ENCODE results near the gene GPATCH8. TPM values are rescaled to one million over a fixed set of nuclear protein-coding genes. Genes with fewer than 3 reads are reported as not detected.
A peak's percentile ranks its signal among the peaks of the same experiment; 100 is the strongest.

Gene GPATCH8
- 22.3 and 23.2 TPM in 2 replicates for total RNA-seq (2014; rRNA removed; shearing (Covaris generic); ENCODE audit: low replicate concordance)

DNA sequence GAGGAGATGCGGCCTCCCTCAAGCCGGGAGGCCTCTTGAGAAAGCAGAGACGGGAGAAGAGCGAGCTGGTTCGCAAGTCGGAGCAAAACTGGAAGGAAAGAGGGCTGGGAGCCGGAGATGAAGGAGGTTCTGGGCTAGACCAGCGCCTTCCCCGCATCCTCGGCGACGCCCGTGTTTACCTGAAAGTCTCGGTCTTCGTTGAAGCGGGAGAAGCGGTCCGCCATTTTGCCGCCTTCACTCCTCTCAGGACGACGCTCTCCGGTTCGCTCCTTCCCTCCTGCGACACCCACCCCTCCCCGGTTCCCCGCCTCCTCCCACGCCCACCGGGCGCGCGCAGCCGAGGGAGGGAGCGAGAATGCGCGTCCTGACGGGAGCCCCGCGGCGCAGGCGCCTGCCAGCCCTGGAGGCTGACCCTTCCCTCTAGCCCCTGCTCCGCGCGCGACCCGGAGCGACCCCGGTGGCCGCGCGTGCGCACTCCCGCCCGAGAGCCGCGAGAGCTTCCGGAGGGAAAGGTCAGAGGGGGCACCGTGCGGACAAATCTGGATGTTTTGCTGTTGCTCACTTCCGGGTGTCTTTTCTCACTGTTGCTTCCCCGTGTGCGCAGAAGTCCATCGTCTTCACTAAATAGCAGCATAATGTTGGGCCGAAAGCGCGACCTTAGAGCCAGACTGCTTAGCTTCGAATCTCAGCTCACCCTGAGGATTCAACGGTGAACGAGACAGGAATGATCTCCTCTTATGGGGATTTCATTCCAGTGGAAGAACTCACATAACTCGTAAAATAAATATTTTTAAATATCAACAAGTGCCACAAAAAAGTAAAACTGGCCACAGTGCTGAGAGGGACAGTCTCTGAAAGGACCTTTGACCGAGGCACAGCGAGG, at the start of gene GPATCH8:
TSS of gene GPATCH8 (minus strand) at position 260 of the 883 bp plus-strand sequence. CDS start at position 224, 36 bp downstream.
- peak within 1 kb of the TSS; percentile 73 for H3K27ac ChIP-seq (ENCODE audit: low read length)
- peak within 1 kb of the TSS; percentile 55; the same call in 1 of the 2 replicates for H2AFZ ChIP-seq (ENCODE audit: low read length)
- peak within 1 kb of the TSS; percentile 75 for H3K4me3 ChIP-seq (ENCODE audit: low read length)
- peak within 1 kb of the TSS; percentile 92 for H3K9ac ChIP-seq (ENCODE audit: low read length)
- peaks cover 13% of the 10 kb centered on the region; the same call in 1 of the 2 replicates for H3K36me3 ChIP-seq (ENCODE audit: insufficient read depth, low read length)
- peaks cover 54% of the 10 kb centered on the region for H3K79me2 ChIP-seq (ENCODE audit: low read length)
- no peaks in the 10 kb centered on the region for H3K27me3 ChIP-seq (ENCODE audit: low read length)
- peak; percentile 98 for DNase-seq
- peaks cover 33% of the 10 kb centered on the region for H3K4me1 ChIP-seq (ENCODE audit: low read length)
- peak within 1 kb of the TSS; percentile 97 for H3K4me2 ChIP-seq (ENCODE audit: low read depth, low read length, poor library complexity, severe bottlenecking)
- peaks cover 10% of the 10 kb centered on the region; the same call in 1 of the 2 replicates for H4K20me1 ChIP-seq (ENCODE audit: insufficient read depth, low read depth, low read length)
- no peaks in the 10 kb centered on the region for H3K9me3 ChIP-seq (ENCODE audit: low read length)
- H3K9me2 ChIP-seq (replicated peaks; ENCODE audit: insufficient read depth, low read length), result no peaks in the 10 kb centered on the region

DNA sequence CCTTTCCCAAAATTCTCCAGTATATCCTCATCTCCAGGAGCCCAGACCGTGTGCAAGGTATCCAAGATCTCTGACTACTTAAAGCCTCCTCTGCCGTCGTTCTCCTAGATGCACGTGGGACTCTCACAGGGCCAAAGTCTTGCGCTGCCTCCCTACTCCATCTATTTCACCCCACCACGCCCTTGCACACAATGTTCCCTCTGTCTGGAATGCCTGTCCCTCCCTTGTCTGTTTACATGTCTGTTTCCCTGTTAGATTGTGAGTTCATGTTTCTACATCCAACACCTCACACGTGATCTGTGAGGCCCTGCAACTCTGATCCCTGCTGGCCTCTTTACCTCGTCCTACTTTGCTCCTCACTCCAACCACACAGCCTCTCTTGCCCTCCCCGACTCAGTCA, 49.2 kb upstream of the GPATCH8 start:
- Histone ChIP-seq H3K79me2 (ENCODE audit: low read length) (no peaks in the 10 kb centered on the region), H3K27me3 (ENCODE audit: low read length) (no peaks in the 10 kb centered on the region), H3K4me1 (ENCODE audit: low read length) (peaks cover 17% of the 10 kb centered on the region), H2AFZ (ENCODE audit: low read length) (no peak overlapping the region), H3K4me3 (ENCODE audit: low read length) (no peak overlapping the region), H3K36me3 (ENCODE audit: insufficient read depth, low read length) (no peaks in the 10 kb centered on the region), H3K4me2 (ENCODE audit: low read depth, low read length, poor library complexity, severe bottlenecking) (no peak overlapping the region), H4K20me1 (ENCODE audit: insufficient read depth, low read depth, low read length) (no peaks in the 10 kb centered on the region), H3K27ac (ENCODE audit: low read length) (no peak overlapping the region), H3K9me2 (replicated peaks; ENCODE audit: insufficient read depth, low read length) (no peaks in the 10 kb centered on the region), H3K9ac (ENCODE audit: low read length) (no peak overlapping the region), H3K9me3 (ENCODE audit: low read length) (no peaks in the 10 kb centered on the region)
- DNase-seq, result no peak

DNA sequence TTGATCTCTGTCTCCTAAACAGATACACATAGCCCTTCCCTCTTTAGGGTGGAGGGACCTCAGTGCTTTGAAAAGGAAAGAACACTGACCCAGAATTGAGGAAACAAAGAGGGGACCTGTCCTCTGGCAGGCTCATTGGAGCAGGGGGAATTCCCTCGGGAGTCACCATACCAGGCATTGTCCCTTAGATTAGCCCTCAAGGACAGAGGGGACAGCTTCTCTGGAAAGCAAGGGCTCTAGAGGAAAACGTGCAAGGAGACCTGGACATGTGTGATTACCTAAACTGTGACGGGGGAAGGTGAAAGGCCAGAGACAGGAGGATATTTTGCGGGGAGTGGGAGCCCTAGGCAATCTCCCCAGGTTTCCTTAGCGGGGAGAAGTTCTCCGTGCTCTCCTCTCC, 46.5 kb upstream of the GPATCH8 start:
- DNase-seq, result no peak
- H3K9me3 ChIP-seq (ENCODE audit: low read length), result no peaks in the 10 kb centered on the region
- no peak overlapping the region for H2AFZ ChIP-seq (ENCODE audit: low read length)
- no peaks in the 10 kb centered on the region for H3K36me3 ChIP-seq (ENCODE audit: insufficient read depth, low read length)
- no peak overlapping the region for H3K9ac ChIP-seq (ENCODE audit: low read length)
- H3K27ac ChIP-seq (ENCODE audit: low read length), result no peak overlapping the region
- no peak overlapping the region for H3K4me2 ChIP-seq (ENCODE audit: low read depth, low read length, poor library complexity, severe bottlenecking)
- H3K9me2 ChIP-seq (replicated peaks; ENCODE audit: insufficient read depth, low read length), result no peaks in the 10 kb centered on the region
- H4K20me1 ChIP-seq (ENCODE audit: insufficient read depth, low read depth, low read length), result no peaks in the 10 kb centered on the region
- no peaks in the 10 kb centered on the region for H3K27me3 ChIP-seq (ENCODE audit: low read length)
- H3K79me2 ChIP-seq (ENCODE audit: low read length), result no peaks in the 10 kb centered on the region
- no peak overlapping the region for H3K4me3 ChIP-seq (ENCODE audit: low read length)
- H3K4me1 ChIP-seq (ENCODE audit: low read length), result no peaks in the 10 kb centered on the region

DNA sequence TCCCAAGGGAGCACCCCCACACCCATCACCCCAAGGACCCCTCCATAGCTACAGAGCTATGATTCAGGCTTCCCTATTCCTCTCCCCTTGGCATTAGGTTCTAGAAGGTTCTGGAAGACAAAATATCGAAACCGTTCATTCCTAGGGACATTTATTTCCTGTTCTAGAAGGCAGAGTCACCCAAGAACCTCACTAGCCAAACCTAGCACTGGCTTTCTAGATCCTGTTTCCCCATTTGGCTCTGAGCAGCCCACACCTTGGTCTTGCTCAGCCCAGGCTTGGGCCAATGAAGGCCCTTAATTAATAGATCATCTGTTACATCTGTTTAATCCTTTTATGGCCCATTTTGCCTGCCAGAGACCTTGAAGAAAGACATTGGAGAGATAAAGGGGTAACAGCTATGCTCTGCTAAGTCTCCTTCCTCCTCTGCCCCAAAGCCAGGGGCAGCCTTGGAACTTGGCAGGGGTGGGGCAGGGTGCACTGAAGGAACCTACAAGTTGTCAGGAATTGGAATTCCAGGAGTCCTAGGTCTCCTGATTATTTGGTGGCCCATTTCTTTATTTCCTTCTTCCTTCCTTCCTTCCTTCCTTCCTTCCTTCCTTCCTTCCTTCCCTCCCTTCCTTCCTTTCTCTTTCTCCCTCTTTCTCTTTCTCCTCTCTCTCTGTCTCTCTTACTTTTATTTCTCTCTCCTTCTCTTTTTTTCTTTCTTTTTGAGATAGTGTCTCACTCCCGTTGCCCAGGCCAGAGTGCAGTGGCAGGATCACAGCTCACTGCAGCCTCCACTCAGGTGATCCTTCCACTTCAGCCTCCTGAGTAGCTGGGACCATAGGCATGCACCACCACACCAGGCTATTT, 45.4 kb upstream of the GPATCH8 start:
- H3K4me3 ChIP-seq (ENCODE audit: low read length), result no peak overlapping the region
- H3K4me1 ChIP-seq (ENCODE audit: low read length), result no peaks in the 10 kb centered on the region
- H3K27me3 ChIP-seq (ENCODE audit: low read length), result no peaks in the 10 kb centered on the region
- H3K27ac ChIP-seq (ENCODE audit: low read length), result no peak overlapping the region
- H3K79me2 ChIP-seq (ENCODE audit: low read length), result no peaks in the 10 kb centered on the region
- H3K4me2 ChIP-seq (ENCODE audit: low read depth, low read length, poor library complexity, severe bottlenecking), result no peak overlapping the region
- H2AFZ ChIP-seq (ENCODE audit: low read length), result no peak overlapping the region
- no peaks in the 10 kb centered on the region for H3K9me3 ChIP-seq (ENCODE audit: low read length)
- H3K36me3 ChIP-seq (ENCODE audit: insufficient read depth, low read length), result no peaks in the 10 kb centered on the region
- no peak overlapping the region for H3K9ac ChIP-seq (ENCODE audit: low read length)
- no peak for DNase-seq
- no peaks in the 10 kb centered on the region for H4K20me1 ChIP-seq (ENCODE audit: insufficient read depth, low read depth, low read length)
- no peaks in the 10 kb centered on the region for H3K9me2 ChIP-seq (replicated peaks; ENCODE audit: insufficient read depth, low read length)

DNA sequence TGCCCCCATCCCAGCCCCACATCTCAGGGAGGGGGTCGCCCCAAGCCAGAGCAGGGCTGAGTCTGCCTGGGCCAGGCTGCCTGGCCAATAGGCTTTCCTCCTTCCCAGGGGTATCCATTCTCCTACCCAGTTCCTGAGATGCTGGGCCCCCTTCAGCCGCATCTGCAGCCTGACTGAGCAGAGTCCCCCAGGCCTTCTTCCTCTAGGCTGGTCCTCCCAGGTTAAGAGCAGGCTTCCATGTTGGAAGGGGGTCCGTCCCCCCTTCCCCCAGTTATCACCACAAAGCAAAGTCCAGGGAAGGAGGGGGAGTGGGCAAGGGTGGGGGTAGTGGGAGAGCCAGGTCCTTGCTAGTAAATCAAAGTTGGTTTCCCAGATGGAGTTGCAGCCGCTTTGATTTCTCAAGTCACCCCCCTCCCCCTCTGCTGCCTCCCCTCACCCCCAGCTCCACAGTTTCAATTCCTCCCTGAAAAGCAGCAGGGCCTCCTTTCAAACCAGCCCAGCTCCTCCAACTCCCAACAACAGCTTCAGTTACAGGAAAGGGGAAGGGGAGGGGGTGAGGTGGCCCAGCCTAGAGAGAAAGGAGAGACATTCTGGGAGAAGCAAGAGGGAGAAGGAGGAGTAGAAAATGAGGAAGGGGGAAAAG, 44.5 kb upstream of the GPATCH8 start:
- no peak overlapping the region for H2AFZ ChIP-seq (ENCODE audit: low read length)
- no peak overlapping the region for H3K4me3 ChIP-seq (ENCODE audit: low read length)
- H3K9me3 ChIP-seq (ENCODE audit: low read length), result no peaks in the 10 kb centered on the region
- no peaks in the 10 kb centered on the region for H4K20me1 ChIP-seq (ENCODE audit: insufficient read depth, low read depth, low read length)
- no peak overlapping the region for H3K9ac ChIP-seq (ENCODE audit: low read length)
- no peaks in the 10 kb centered on the region for H3K4me1 ChIP-seq (ENCODE audit: low read length)
- H3K36me3 ChIP-seq (ENCODE audit: insufficient read depth, low read length), result no peaks in the 10 kb centered on the region
- H3K27me3 ChIP-seq (ENCODE audit: low read length), result no peaks in the 10 kb centered on the region
- no peaks in the 10 kb centered on the region for H3K9me2 ChIP-seq (replicated peaks; ENCODE audit: insufficient read depth, low read length)
- no peak overlapping the region for H3K4me2 ChIP-seq (ENCODE audit: low read depth, low read length, poor library complexity, severe bottlenecking)
- DNase-seq, result no peak
- no peaks in the 10 kb centered on the region for H3K79me2 ChIP-seq (ENCODE audit: low read length)
- H3K27ac ChIP-seq (ENCODE audit: low read length), result no peak overlapping the region

DNA sequence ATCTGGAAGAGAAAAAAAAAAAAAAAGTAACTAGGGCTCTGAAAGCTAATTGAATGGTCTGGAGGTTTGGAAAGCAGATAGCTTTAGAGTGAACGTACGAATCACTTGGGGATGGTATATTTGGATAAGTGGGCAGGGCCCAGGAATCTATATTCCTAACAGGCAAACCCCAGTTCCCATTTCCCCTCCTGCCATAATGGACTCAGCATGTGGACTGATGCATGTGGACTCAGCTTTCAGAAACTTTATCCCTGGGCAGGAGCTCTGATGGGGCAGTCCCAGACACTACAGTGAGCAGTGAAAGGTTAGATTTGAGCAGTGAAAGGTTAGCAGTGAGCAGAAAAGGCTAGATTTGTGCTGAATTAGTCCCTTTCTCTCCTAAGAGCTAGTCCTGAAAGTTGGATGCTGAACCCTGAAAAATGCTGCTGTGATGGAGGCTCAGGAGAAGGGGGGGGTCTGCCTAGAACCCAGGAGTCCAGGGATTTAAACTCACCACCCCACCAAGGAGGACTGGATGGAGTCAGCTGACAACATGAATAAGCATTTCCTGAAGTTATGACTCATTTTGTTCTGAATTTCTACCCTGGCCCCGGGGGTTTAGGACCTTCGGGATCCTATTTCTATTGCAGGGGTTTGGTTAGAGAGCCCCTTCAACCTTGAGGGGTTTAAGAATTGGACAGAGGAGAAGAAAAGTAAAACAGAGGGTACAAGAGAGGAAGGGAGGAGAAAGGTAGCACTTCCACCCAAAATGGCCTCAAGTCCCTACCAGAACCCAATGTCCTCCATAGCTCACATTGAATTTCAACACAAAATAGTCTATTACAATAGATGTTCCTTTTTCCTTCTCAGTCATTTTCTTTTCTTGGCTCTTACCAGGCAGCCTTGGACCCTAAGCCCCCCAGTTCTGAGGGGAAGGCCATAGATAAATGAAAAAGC, 43.7 kb upstream of the GPATCH8 start:
- H3K79me2 ChIP-seq (ENCODE audit: low read length), result no peaks in the 10 kb centered on the region
- no peaks in the 10 kb centered on the region for H4K20me1 ChIP-seq (ENCODE audit: insufficient read depth, low read depth, low read length)
- no peak for DNase-seq
- H3K9me3 ChIP-seq (ENCODE audit: low read length), result no peaks in the 10 kb centered on the region
- H3K4me2 ChIP-seq (ENCODE audit: low read depth, low read length, poor library complexity, severe bottlenecking), result no peak overlapping the region
- H3K27ac ChIP-seq (ENCODE audit: low read length), result no peak overlapping the region
- H3K4me3 ChIP-seq (ENCODE audit: low read length), result no peak overlapping the region
- H3K9ac ChIP-seq (ENCODE audit: low read length), result no peak overlapping the region
- H2AFZ ChIP-seq (ENCODE audit: low read length), result no peak overlapping the region
- H3K36me3 ChIP-seq (ENCODE audit: insufficient read depth, low read length), result no peaks in the 10 kb centered on the region
- no peaks in the 10 kb centered on the region for H3K27me3 ChIP-seq (ENCODE audit: low read length)
- no peaks in the 10 kb centered on the region for H3K4me1 ChIP-seq (ENCODE audit: low read length)
- no peaks in the 10 kb centered on the region for H3K9me2 ChIP-seq (replicated peaks; ENCODE audit: insufficient read depth, low read length)

DNA sequence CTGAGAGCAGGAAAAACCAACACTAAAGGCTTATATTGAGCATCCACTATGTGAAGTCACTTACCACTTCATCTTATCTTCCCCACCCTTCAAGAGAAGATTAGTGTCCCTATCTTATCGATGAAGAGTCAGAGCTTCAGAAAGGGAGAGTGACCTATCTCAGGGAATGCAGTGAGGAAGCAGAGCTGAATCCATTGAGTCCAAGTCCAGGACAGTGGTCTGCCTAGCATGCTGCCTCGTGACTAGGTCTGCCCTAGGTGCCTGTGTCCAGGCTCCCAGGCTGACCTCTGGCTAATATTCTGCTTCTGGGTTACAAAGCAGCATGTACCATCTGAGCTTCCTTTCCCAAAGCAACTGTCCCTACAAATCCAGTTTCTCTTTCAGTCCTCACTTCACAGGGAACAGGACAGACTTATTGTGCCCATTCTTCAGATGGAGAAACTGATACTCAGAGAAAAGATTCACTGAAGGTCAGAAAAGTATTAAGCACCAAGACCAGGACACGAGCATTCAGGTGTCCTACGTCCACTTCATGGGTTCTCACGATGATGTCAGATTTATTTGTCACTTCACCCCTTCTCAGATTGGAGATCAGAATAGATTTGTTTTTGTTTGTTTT, 40.8 kb upstream of the GPATCH8 start:
- Histone ChIP-seq H3K79me2 (ENCODE audit: low read length) (no peaks in the 10 kb centered on the region), H3K9me3 (ENCODE audit: low read length) (no peaks in the 10 kb centered on the region), H3K4me3 (ENCODE audit: low read length) (no peak overlapping the region), H2AFZ (ENCODE audit: low read length) (no peak overlapping the region), H3K9me2 (replicated peaks; ENCODE audit: insufficient read depth, low read length) (no peaks in the 10 kb centered on the region), H3K4me1 (ENCODE audit: low read length) (no peaks in the 10 kb centered on the region), H3K27ac (ENCODE audit: low read length) (no peak overlapping the region), H3K9ac (ENCODE audit: low read length) (no peak overlapping the region), H3K36me3 (ENCODE audit: insufficient read depth, low read length) (no peaks in the 10 kb centered on the region), H3K27me3 (ENCODE audit: low read length) (no peaks in the 10 kb centered on the region), H4K20me1 (ENCODE audit: insufficient read depth, low read depth, low read length) (no peaks in the 10 kb centered on the region), H3K4me2 (ENCODE audit: low read depth, low read length, poor library complexity, severe bottlenecking) (no peak overlapping the region)
- DNase-seq, result no peak
